ENCODE results near the gene XIRP2.

DNA sequence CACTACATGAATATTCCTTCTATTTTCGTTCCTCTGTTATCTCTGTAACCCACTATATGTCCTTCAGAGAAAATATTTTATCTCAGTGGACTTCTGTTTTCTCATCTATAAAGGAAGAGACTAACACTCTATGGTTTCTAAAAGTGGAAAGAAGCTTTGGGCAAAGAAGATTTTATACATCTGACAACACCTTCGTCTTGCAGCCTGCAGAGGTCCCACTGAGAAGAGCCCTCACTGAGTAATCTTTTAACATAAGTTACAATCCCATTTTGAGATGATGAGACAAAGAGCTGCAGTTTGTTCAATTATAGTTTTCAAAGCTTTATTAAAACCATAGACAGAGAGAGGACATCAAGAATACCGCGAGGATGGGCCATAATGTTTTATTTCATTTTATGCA lies 28.7 kb downstream of the XIRP2 start:
- TF ChIP-seq, protein P1, sequence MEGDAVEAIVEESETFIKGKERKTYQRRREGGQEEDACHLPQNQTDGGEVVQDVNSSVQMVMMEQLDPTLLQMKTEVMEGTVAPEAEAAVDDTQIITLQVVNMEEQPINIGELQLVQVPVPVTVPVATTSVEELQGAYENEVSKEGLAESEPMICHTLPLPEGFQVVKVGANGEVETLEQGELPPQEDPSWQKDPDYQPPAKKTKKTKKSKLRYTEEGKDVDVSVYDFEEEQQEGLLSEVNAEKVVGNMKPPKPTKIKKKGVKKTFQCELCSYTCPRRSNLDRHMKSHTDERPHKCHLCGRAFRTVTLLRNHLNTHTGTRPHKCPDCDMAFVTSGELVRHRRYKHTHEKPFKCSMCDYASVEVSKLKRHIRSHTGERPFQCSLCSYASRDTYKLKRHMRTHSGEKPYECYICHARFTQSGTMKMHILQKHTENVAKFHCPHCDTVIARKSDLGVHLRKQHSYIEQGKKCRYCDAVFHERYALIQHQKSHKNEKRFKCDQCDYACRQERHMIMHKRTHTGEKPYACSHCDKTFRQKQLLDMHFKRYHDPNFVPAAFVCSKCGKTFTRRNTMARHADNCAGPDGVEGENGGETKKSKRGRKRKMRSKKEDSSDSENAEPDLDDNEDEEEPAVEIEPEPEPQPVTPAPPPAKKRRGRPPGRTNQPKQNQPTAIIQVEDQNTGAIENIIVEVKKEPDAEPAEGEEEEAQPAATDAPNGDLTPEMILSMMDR (IDR thresholded peaks at IDR 0.05; ENCODE audit: insufficient read depth, low read depth, low read length) = no peak
- no peak for TF ChIP-seq EZH2 (IDR thresholded peaks at IDR 0.05; ENCODE audit: insufficient read depth, low read length)
